OCI-LY1 (cell line): Measurements from ENCODE around the gene TAS2R20.

Source experiments
- H2AFZ ChIP-seq: fragments of 200-600 bp; sonication (generic), shearing (Covaris generic); 2 replicates; pipeline ENCODE4 v1.6.0; 2014; ENCODE audit warnings: antibody characterized with exemption, mild to moderate bottlenecking, low read length
- H3F3A ChIP-seq: fragments of 200-600 bp; sonication (generic), shearing (Covaris generic); 2 replicates; pipeline ENCODE4 v1.6.0; 2014; ENCODE audit warnings: mild to moderate bottlenecking, antibody characterized with exemption, low read length, moderate library complexity; ENCODE audit not compliant: insufficient read depth
- H3K27ac ChIP-seq: fragments of 200-600 bp; sonication (generic); 2 replicates; pipeline ENCODE4 v1.5.1; 2014; ENCODE audit warnings: low read length, mixed run types, mild to moderate bottlenecking, low read depth; ENCODE audit not compliant: poor library complexity, severe bottlenecking
- H3K27me3 ChIP-seq: fragments of 200-600 bp; sonication (generic); 2 replicates; pipeline ENCODE4 v1.6.0; 2014; ENCODE audit warnings: antibody characterized with exemption, mild to moderate bottlenecking, low read length, moderate library complexity; ENCODE audit not compliant: insufficient read depth
- H3K36me3 ChIP-seq: fragments of 200-600 bp; sonication (generic); 2 replicates; pipeline ENCODE4 v1.6.1; 2014; ENCODE audit warnings: mild to moderate bottlenecking, antibody characterized with exemption, low read length, moderate library complexity, mixed read lengths; ENCODE audit not compliant: insufficient read depth
- H3K4me1 ChIP-seq: fragments of 200-600 bp; sonication (generic); 2 replicates; pipeline ENCODE4 v1.5.1; 2014; ENCODE audit warnings: mild to moderate bottlenecking, low read length, moderate library complexity; ENCODE audit not compliant: insufficient read depth, severe bottlenecking
- H3K4me2 ChIP-seq: fragments of 200-600 bp; sonication (generic), shearing (Covaris generic); 2 replicates; pipeline ENCODE4 v1.6.1; 2014; ENCODE audit warnings: low read length
- H3K4me3 ChIP-seq: fragments of 200-600 bp; sonication (generic); 2 replicates; pipeline ENCODE4 v1.5.1; 2014; ENCODE audit warnings: low read length, low read depth, mild to moderate bottlenecking, mixed read lengths; ENCODE audit not compliant: poor library complexity, severe bottlenecking
- H3K79me2 ChIP-seq: fragments of 200-600 bp; shearing (Covaris generic); 2 replicates; pipeline ENCODE4 v1.6.1; 2016; ENCODE audit warnings: mixed run types, low read length, mixed read lengths; ENCODE audit not compliant: insufficient read depth
- H3K9ac ChIP-seq: fragments of 200-600 bp; sonication (generic), shearing (Covaris generic); 2 replicates; pipeline ENCODE4 v1.6.1; 2014; ENCODE audit warnings: mild to moderate bottlenecking, low read length, mixed read lengths
- H3K9me2 ChIP-seq: fragments of 200-600 bp; sonication (generic), shearing (Covaris generic); 2 replicates; pipeline ENCODE4 v1.6.1; 2014; ENCODE audit warnings: low read depth, mild to moderate bottlenecking, low read length, mixed read lengths
- H3K9me3 ChIP-seq: fragments of 200-600 bp; shearing (Covaris generic); 2 replicates; pipeline ENCODE4 v1.6.1; 2014; ENCODE audit warnings: low read length, mixed read lengths
- H4K20me1 ChIP-seq: fragments of 200-600 bp; sonication (generic), shearing (Covaris generic); 2 replicates; pipeline ENCODE4 v1.6.0; 2016; ENCODE audit warnings: mild to moderate bottlenecking, low read length; ENCODE audit not compliant: insufficient read depth
- EZH2 ChIP-seq: fragments of 200-600 bp; sonication (generic), shearing (Covaris generic); IDR thresholded peaks from 2 replicates; pipeline ENCODE4 v1.8.0; 2017; ENCODE audit warnings: borderline replicate concordance, mixed run types, mild to moderate bottlenecking, antibody characterized with exemption, low read length, moderate library complexity, mixed read lengths
- TF ChIP-seq, protein P1 (sequence below): fragments of 200-600 bp; sonication (generic), shearing (Covaris generic); IDR thresholded peaks from 2 replicates; pipeline ENCODE4 v1.5.1; 2017; ENCODE audit warnings: mild to moderate bottlenecking, antibody characterized with exemption, low read length, moderate library complexity, mixed read lengths

Gene TAS2R20

DNA sequence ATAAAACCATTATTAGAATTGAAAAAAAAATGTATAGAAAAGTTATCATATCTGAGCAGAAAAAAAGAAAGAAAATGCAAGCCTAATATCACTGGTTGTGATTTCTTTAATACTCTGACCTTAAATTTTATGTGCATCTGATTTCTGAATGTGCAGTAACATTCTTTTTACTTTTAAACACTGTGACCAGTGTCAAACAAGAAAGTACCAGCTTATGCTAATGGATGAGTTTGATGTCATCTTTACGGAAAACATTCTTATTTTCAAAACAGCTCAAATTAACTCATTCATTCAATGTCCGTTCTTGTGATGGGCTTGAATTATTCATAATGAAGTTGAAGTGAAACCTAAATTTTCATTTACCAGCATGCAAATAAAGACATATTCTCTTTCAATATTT, 11.3 kb downstream of the TAS2R20 start, which contains the start of gene TAS2R50:
TAS2R50 (minus strand) TSS at position 101 of the 400 bp plus-strand sequence; CDS start at position 49, 52 bp downstream.
- H3K4me3 ChIP-seq: no peak within 1 kb of the TSS
- H3K9me3 ChIP-seq: no peaks in the 10 kb centered on the region
- no peak within 1 kb of the TSS for H3K9ac ChIP-seq
- H3K79me2 ChIP-seq: no peaks in the 10 kb centered on the region
- no peaks in the 10 kb centered on the region for H3K27me3 ChIP-seq
- H3K4me2 ChIP-seq: no peak within 1 kb of the TSS
- H3K9me2 ChIP-seq: no peaks in the 10 kb centered on the region
- H3K4me1 ChIP-seq: no peaks in the 10 kb centered on the region
- H3K36me3 ChIP-seq: peaks cover 7% of the 10 kb centered on the region; the same call in 1 of the 2 replicates
- no peak within 1 kb of the TSS for H3K27ac ChIP-seq
- H3F3A ChIP-seq: no peaks in the 10 kb centered on the region
- no peak within 1 kb of the TSS for H2AFZ ChIP-seq
- H4K20me1 ChIP-seq: no peaks in the 10 kb centered on the region
- TF ChIP-seq, protein P1, sequence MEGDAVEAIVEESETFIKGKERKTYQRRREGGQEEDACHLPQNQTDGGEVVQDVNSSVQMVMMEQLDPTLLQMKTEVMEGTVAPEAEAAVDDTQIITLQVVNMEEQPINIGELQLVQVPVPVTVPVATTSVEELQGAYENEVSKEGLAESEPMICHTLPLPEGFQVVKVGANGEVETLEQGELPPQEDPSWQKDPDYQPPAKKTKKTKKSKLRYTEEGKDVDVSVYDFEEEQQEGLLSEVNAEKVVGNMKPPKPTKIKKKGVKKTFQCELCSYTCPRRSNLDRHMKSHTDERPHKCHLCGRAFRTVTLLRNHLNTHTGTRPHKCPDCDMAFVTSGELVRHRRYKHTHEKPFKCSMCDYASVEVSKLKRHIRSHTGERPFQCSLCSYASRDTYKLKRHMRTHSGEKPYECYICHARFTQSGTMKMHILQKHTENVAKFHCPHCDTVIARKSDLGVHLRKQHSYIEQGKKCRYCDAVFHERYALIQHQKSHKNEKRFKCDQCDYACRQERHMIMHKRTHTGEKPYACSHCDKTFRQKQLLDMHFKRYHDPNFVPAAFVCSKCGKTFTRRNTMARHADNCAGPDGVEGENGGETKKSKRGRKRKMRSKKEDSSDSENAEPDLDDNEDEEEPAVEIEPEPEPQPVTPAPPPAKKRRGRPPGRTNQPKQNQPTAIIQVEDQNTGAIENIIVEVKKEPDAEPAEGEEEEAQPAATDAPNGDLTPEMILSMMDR: no peak
- TF ChIP-seq EZH2: no peak

DNA sequence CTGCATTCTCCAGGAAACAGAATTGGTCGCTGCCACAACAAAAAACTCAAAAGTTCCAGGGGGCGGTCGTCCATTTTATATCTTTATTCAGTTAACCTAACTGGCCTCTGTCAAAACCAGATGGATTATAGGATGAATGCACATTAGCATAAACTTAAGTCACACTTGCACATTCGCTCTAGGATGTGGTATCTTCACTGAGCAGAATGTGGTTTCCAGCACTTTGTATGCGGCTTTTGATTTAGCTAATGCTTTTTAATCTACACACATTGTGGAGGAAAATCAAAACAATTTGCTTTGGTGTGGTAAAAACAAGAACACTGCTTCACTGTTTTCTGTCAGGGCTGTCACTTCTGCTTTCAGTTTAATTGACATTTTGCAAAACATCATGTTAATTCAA, 15.9 kb downstream of the TAS2R20 start:
- H3K4me3 ChIP-seq: no peak overlapping the region
- no peak for TF ChIP-seq EZH2
- TF ChIP-seq, protein P1: no peak
- no peaks in the 10 kb centered on the region for H4K20me1 ChIP-seq
- H3F3A ChIP-seq: no peaks in the 10 kb centered on the region
- H3K27ac ChIP-seq: no peak overlapping the region
- no peaks in the 10 kb centered on the region for H3K4me1 ChIP-seq
- no peaks in the 10 kb centered on the region for H3K9me3 ChIP-seq
- H2AFZ ChIP-seq: no peak overlapping the region
- no peak overlapping the region for H3K4me2 ChIP-seq
- H3K79me2 ChIP-seq: no peaks in the 10 kb centered on the region
- no peaks in the 10 kb centered on the region for H3K9me2 ChIP-seq
- no peak overlapping the region for H3K9ac ChIP-seq
- H3K36me3 ChIP-seq: no peaks in the 10 kb centered on the region
- H3K27me3 ChIP-seq: no peaks in the 10 kb centered on the region

DNA sequence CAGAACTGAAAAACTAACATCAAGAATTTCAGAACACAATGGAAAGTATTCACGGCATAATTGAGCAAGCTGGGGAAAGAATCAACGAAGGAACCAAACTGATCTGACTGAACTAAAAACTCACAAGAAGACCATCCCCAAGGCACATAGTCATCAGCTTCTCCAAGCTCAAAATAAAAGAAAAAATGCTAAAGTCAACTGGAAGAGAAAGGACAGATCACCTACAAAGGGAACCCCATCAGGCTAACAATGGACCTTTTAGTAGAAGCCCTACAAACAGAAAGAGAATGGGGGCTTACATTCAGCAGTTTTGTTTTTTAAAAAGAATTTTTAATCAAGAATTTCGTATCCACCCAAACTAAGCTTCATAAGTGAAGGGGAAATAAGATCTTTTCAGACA, 23.1 kb downstream of the TAS2R20 start:
- H3F3A ChIP-seq: no peaks in the 10 kb centered on the region
- H3K9ac ChIP-seq: no peak overlapping the region
- H3K4me3 ChIP-seq: no peak overlapping the region
- H3K9me3 ChIP-seq: no peaks in the 10 kb centered on the region
- H4K20me1 ChIP-seq: no peaks in the 10 kb centered on the region
- no peak for TF ChIP-seq EZH2
- H3K27ac ChIP-seq: no peak overlapping the region
- no peak overlapping the region for H2AFZ ChIP-seq
- H3K4me1 ChIP-seq: no peaks in the 10 kb centered on the region
- no peaks in the 10 kb centered on the region for H3K36me3 ChIP-seq
- H3K4me2 ChIP-seq: no peak overlapping the region
- H3K79me2 ChIP-seq: no peaks in the 10 kb centered on the region
- H3K27me3 ChIP-seq: no peaks in the 10 kb centered on the region
- no peaks in the 10 kb centered on the region for H3K9me2 ChIP-seq

DNA sequence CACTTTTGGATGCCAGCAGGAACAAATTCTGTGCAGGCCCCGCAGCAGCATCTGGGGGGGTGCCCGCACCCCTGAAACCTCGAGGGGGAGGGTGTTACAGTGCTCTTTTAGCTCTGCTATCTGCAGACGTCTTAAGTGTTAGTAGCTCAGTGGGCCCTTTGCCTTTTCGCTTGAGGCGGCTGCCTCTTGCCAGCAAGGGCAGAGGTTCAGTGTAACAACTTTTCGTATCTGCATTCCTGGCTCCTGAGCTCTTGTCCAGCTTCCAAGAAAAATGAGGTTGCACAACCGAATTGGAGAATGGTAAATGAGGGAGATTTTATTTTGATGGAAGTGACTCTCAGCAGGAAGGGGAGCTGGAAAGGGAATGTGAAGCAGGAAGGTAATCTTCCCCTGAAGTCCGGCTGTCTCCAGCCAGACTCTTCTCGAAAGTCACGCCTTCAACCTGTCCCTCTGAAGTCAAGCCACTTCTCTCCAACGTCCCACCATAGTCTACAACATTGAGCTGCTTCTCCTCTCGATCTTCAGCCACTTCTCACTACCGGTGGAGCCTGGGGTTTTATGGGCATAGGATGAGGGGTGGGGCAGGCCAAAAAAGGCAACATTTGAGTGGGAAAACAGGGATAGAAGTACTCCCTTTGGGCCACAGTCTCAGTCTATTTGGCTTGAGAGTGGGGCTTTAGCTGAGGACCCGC, 29.2 kb downstream of the TAS2R20 start:
- H3K79me2 ChIP-seq: no peaks in the 10 kb centered on the region
- TF ChIP-seq EZH2: no peak
- TF ChIP-seq, protein P1: no peak
- H3K4me1 ChIP-seq: no peaks in the 10 kb centered on the region
- H4K20me1 ChIP-seq: no peaks in the 10 kb centered on the region
- no peaks in the 10 kb centered on the region for H3K9me3 ChIP-seq
- H3K4me3 ChIP-seq: no peak overlapping the region
- no peak overlapping the region for H3K9ac ChIP-seq
- no peaks in the 10 kb centered on the region for H3K36me3 ChIP-seq
- H3K27me3 ChIP-seq: no peaks in the 10 kb centered on the region
- no peak overlapping the region for H2AFZ ChIP-seq
- H3K4me2 ChIP-seq: no peak overlapping the region
- H3K27ac ChIP-seq: no peak overlapping the region
- no peaks in the 10 kb centered on the region for H3K9me2 ChIP-seq
- H3F3A ChIP-seq: no peaks in the 10 kb centered on the region
